Memory B cell (primary cell): ENCODE results near the gene KCNMB3.

Experiments used
- ATAC-seq: fragments of 150-1000 bp; cut with Tn5 transposase; 2 replicates; pipeline ENCODE4 v1.10.0; 2021; ENCODE audit warnings: low read depth, mild to moderate bottlenecking, moderate library complexity
- DNase-seq, 2 donors: peaks; one replicate each; pipeline ENCODE4 v3.0.0; 2022; ENCODE audit warnings: low spot score in 2 of 2
- H3K27ac Mint-ChIP-seq: one replicate; pipeline ENCODE4 v1.8.0; 2022; ENCODE audit warnings: mild to moderate bottlenecking, moderate library complexity, mixed read lengths
- H3K27me3 Mint-ChIP-seq: one replicate; pipeline ENCODE4 v1.8.0; 2022; ENCODE audit warnings: mixed read lengths
- H3K36me3 Mint-ChIP-seq: one replicate; pipeline ENCODE4 v1.8.0; 2022; ENCODE audit warnings: mild to moderate bottlenecking, mixed read lengths
- H3K4me1 Mint-ChIP-seq: one replicate; pipeline ENCODE4 v1.8.0; 2022; ENCODE audit warnings: mixed read lengths
- H3K4me3 Mint-ChIP-seq: one replicate; pipeline ENCODE4 v1.8.0; 2022; ENCODE audit warnings: mild to moderate bottlenecking, moderate library complexity, mixed read lengths
- H3K9me3 Mint-ChIP-seq: one replicate; pipeline ENCODE4 v1.8.0; 2022; ENCODE audit warnings: mixed read lengths

The KCNMB3 gene, protein sequence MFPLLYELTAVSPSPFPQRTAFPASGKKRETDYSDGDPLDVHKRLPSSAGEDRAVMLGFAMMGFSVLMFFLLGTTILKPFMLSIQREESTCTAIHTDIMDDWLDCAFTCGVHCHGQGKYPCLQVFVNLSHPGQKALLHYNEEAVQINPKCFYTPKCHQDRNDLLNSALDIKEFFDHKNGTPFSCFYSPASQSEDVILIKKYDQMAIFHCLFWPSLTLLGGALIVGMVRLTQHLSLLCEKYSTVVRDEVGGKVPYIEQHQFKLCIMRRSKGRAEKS

DNA sequence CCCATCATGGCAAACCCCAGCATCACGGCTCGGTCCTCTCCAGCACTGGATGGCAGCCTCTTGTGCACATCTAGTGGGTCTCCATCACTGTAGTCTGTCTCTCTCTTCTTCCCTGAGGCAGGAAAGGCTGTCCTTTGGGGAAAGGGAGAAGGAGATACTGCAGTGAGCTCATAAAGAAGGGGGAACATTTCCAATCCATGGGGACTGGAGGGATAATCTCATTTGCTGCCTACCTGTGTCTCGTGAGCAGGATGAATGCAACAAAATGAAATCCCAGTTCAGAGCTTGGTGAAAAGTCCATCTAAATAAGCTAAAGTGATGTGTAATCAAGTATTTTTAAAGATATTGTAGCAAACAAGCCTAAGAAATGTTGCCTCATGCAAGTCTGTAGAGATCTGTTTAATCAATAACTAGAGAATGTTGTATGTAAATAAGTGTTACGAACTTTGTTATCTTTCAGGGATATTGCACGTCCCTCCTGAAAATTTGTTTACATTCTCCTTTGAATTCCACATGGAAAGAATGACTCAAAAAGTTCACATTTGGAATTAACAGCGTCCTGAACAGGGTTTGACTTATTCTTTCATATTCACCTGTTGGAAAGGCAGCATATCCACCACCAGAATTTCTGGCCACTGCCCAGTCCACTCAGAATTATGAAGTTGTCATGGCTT lies at the start of gene KCNMB3:
Gene KCNMB3, minus strand, starts transcription at position 312 of the 674 bp plus-strand sequence. Its CDS starts 124 bp downstream, at position 188.
- H3K27ac Mint-ChIP-seq, result no peak within 1 kb of the TSS
- no peaks in the 10 kb centered on the region for H3K27me3 Mint-ChIP-seq
- H3K4me3 Mint-ChIP-seq, result no peak within 1 kb of the TSS
- H3K4me1 Mint-ChIP-seq, result peaks cover 2% of the 10 kb centered on the region
- H3K9me3 Mint-ChIP-seq, result peaks cover 2% of the 10 kb centered on the region
- H3K36me3 Mint-ChIP-seq, result peaks cover 19% of the 10 kb centered on the region
- ATAC-seq (no peak), DNase-seq (no peak)

DNA sequence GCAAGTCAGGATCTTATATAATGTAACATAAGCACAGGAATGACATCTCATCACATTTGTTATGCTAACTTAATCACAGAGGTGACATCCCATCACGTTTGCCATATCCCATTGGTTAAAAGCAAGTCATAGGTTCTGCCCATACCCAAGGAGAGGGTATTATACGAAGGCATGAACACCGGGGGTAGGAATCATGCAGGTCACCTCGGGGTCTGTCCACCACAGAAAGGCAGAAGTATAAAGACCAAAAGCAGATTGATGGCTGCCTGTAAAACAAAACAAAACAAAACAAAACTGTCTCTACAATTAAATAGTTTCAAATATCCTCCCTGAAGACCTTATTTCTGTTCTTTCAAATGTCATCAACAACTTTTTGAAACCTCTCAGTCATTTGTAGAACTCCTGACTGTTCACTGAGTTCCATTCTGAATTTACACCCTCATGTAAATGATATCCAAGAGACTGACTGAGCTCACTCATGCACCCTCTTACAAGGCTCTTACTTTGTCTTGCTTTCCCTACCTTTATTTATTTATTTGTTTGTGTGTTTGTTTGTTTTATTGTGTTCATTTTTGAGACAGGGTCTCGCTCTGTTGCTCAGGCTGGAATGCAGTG lies 49.2 kb upstream of the KCNMB3 start:
- Mint-ChIP-seq H3K27ac (no peak overlapping the region), H3K4me1 (peaks cover 2% of the 10 kb centered on the region), H3K36me3 (peaks cover 1% of the 10 kb centered on the region), H3K4me3 (no peak overlapping the region), H3K27me3 (no peaks in the 10 kb centered on the region), H3K9me3 (peaks cover 4% of the 10 kb centered on the region)
- no peak for ATAC-seq
- DNase-seq, result no peak

DNA sequence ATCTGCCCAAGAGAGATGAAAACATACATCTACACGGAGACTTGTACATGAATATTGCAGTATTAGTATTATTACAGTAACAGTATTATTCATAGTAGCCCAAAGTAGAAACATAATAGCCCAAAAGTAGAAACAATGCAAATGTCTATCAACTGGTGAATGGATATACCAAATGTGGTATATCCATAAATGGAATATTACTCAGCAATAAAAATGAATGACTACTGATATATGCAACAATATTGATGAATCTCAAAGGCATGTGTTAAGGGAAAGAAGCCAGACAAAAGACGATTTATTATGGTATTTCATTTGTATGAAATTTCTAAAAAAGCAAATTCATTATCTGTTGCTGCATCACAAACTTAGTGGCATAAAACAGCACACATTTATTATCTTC lies 48.4 kb upstream of the KCNMB3 start:
- Mint-ChIP-seq H3K27ac (no peak overlapping the region), H3K4me1 (no peaks in the 10 kb centered on the region), H3K36me3 (peaks cover 1% of the 10 kb centered on the region), H3K27me3 (no peaks in the 10 kb centered on the region), H3K4me3 (no peak overlapping the region), H3K9me3 (peaks cover 4% of the 10 kb centered on the region)
- ATAC-seq (no peak), DNase-seq (no peak)

DNA sequence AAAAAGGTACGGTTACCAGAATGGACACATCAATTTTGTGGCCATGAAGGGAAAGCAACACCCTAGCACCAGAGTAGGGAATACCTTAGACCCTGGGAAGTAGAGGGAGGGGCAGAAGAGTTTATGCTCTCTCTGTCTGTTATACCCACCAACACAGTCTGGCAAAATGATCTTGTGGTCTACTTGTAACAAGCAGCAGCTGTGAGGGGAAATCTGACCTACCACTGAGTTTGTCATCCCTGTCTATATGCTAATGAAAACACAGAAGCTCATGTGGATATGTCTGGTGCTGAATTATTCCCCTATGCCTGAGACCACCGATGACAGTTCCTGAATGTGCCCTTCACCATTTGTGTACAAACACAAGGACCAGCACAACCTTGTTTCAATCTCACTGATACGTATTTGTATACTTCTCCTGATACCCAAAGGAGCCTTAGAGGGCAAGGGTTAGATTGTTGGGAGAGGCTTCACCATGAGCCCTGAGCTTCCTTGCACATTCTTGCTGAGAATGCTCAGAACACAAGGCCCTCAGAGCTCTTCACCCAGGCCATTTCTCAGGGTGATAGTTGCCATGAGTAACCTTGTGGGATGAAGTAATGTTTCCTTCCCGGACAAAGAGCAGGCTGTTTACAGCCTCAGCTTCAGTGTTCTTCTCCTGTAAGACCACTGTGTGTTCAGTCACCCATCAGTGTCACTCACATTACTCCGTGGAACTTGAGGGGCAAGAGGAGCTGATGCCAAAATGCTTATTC lies 47.2 kb upstream of the KCNMB3 start:
- DNase-seq (no peak), ATAC-seq (no peak)
- no peaks in the 10 kb centered on the region for H3K4me1 Mint-ChIP-seq
- H3K36me3 Mint-ChIP-seq, result peaks cover 1% of the 10 kb centered on the region
- no peak overlapping the region for H3K4me3 Mint-ChIP-seq
- no peaks in the 10 kb centered on the region for H3K27me3 Mint-ChIP-seq
- H3K27ac Mint-ChIP-seq, result no peak overlapping the region
- peaks cover 4% of the 10 kb centered on the region for H3K9me3 Mint-ChIP-seq

DNA sequence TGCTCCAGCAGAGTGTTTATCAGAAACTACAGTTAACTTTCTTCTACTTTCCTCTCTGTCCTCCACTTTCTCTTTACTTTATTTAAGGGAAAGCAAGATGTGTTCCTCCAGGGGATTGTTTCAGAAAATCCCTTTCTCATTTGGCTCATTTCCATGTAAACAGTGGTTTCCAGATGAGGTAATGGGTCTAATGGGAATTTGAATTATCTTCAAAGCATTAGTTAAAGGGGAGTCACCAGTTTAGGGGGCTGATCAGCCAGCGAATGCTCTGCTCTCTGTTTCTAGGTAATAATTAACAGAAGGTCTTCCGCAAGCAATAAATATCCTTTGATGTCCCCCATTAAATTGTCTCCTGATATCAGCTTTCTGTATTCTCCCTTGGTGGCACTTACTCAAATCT lies 41.5 kb upstream of the KCNMB3 start:
- Mint-ChIP-seq H3K4me3 (no peak overlapping the region), H3K4me1 (no peaks in the 10 kb centered on the region), H3K27me3 (peaks cover 2% of the 10 kb centered on the region), H3K27ac (no peak overlapping the region), H3K9me3 (peaks cover 2% of the 10 kb centered on the region), H3K36me3 (peaks cover 1% of the 10 kb centered on the region)
- no peak for DNase-seq
- no peak for ATAC-seq

DNA sequence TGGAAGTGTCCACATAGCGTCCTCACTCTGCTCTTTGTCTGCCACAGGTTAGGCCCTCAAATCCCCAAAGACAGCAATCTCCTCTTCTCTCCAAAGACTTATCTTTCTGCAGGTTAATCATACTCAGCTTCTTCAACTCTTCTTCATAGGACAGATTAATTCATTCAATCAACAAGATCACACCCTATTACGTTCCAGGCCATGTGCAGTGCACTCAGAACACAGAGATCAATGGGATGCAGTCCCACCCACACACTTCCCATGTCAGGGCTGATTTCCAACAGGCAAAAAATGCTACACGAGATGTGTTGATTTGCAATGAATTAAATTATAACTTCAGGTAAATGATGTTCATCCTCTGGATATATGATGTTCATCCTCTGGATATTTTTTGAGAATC lies 38.4 kb upstream of the KCNMB3 start:
- H3K27me3 Mint-ChIP-seq, result peaks cover 4% of the 10 kb centered on the region
- no peaks in the 10 kb centered on the region for H3K9me3 Mint-ChIP-seq
- H3K36me3 Mint-ChIP-seq, result no peaks in the 10 kb centered on the region
- H3K4me3 Mint-ChIP-seq, result no peak overlapping the region
- ATAC-seq (no peak), DNase-seq (no peak)
- no peaks in the 10 kb centered on the region for H3K4me1 Mint-ChIP-seq
- no peak overlapping the region for H3K27ac Mint-ChIP-seq

DNA sequence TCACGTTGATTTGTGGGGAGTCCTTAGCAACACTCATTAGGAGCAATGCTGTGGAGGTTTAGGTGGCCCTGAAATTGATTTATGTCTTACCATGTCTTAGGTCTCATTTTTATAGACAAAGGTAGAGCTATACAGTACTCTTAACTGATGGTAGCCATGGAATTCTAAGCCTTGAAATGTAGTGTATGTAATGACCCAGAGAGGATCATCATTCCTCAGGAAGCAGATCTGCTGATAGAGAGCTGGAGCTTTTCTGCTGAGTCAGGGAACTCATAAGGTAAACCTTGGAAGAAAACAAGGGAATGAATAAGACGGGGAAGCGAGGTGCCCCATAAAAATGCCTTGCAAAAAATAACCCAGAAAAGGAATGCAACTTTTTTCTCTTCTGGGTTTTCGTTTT lies 37.9 kb upstream of the KCNMB3 start:
- Mint-ChIP-seq H3K4me1 (no peaks in the 10 kb centered on the region), H3K27me3 (peaks cover 4% of the 10 kb centered on the region), H3K36me3 (no peaks in the 10 kb centered on the region), H3K9me3 (no peaks in the 10 kb centered on the region), H3K4me3 (no peak overlapping the region), H3K27ac (no peak overlapping the region)
- DNase-seq (no peak), ATAC-seq (no peak)

DNA sequence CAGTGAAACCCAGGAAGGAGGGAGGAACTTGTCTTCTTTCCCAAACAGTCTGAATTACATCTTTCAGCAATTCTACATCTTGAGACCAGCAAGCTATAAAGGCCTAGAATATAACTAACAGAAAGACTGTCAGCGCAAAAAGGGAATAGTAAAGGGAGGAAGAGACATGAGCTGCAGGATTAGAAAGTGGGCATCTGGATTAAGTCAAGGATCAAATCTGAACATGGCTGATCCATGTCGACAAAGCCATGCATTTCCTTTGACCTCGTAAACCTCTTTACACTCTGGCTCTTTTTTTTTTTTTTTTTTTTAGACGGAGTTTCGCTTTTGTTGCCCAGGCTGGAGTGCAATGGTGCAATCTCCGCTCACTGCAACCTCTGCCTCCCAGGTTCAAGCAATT lies 35.4 kb upstream of the KCNMB3 start:
- DNase-seq (no peak), ATAC-seq (no peak)
- Mint-ChIP-seq H3K9me3 (no peaks in the 10 kb centered on the region), H3K27ac (no peak overlapping the region), H3K4me1 (no peaks in the 10 kb centered on the region), H3K36me3 (no peaks in the 10 kb centered on the region), H3K27me3 (peaks cover 9% of the 10 kb centered on the region), H3K4me3 (no peak overlapping the region)

DNA sequence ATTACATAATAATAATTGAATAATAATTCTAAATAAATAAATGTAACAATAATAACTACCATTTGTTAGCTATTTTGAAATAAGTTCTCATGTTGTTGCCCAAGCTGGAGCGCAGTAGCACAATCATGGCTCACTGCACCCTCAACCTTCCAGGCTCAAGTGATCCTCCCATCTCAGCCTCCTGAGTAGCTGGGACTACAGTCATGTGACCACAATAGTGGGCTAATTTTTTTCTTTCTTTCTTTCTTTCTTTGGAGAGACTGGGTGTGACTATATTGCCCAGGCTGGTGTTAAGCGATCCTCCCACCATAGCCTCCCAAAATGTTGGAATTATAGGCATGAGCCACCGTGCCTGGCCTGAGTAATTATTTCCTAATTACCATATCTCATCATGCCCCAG lies 30.9 kb upstream of the KCNMB3 start:
- no peaks in the 10 kb centered on the region for H3K36me3 Mint-ChIP-seq
- ATAC-seq (no peak), DNase-seq (no peak)
- no peak overlapping the region for H3K4me3 Mint-ChIP-seq
- no peaks in the 10 kb centered on the region for H3K9me3 Mint-ChIP-seq
- no peak overlapping the region for H3K27ac Mint-ChIP-seq
- no peaks in the 10 kb centered on the region for H3K4me1 Mint-ChIP-seq
- H3K27me3 Mint-ChIP-seq, result peaks cover 12% of the 10 kb centered on the region

DNA sequence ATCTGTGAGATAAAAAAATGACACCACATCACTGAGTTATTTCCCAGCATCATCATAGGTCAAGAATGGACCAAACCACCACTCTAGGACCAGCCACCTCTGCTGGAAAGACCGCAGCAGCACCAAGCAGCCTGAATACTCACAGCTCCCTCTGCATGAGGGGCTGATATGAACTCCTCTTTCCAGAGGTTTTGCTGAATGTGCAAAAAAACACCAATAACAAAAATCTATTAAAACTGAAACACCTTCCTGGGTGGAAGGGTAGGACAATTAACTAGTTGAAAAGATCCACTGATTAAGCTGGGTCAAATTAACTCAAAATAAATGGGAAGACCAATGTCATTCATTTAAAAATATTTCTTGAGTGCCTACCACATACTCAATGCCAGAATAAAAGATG lies 28.9 kb upstream of the KCNMB3 start:
- ATAC-seq (no peak), DNase-seq (no peak)
- peaks cover 13% of the 10 kb centered on the region for H3K27me3 Mint-ChIP-seq
- no peak overlapping the region for H3K4me3 Mint-ChIP-seq
- no peaks in the 10 kb centered on the region for H3K4me1 Mint-ChIP-seq
- no peak overlapping the region for H3K27ac Mint-ChIP-seq
- no peaks in the 10 kb centered on the region for H3K36me3 Mint-ChIP-seq
- no peaks in the 10 kb centered on the region for H3K9me3 Mint-ChIP-seq

DNA sequence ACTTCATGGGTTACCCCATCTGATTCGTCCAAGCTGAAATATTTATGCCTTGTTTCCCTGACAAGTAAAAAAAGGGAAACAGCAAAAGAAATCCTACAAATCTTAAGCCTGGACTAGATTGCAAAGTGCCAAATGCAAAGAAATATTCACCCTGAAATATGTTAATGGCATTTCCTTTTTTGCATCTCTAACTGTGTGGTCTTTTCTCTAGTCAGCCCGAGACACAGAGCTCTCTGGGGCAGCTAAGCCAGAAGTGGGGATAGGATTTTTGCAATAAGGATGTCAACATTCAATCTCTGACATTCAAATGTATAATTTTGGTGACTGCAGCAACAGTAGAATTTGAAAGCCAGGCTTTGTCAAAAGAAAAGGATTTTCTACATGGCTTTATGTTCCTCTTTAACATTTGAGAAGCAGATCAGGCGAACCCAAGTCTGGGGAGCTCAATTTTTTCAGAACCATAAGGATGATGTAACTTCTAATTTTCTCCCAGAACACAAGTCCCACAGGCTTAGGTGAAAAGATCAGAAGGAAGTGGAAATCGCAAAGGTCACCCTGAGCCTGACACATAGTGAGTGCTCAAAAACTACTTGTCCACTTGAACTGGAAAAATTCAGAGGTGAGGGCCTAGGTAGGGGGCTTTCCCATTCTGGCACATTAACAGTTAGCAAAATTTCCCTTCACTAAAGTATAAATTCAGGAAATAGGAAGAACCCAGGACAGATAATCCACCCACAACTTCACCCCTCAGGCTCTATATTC lies 28.2 kb upstream of the KCNMB3 start:
- no peaks in the 10 kb centered on the region for H3K9me3 Mint-ChIP-seq
- ATAC-seq (no peak), DNase-seq (no peak)
- no peaks in the 10 kb centered on the region for H3K4me1 Mint-ChIP-seq
- no peak overlapping the region for H3K4me3 Mint-ChIP-seq
- peaks cover 13% of the 10 kb centered on the region for H3K27me3 Mint-ChIP-seq
- no peaks in the 10 kb centered on the region for H3K36me3 Mint-ChIP-seq
- no peak overlapping the region for H3K27ac Mint-ChIP-seq

DNA sequence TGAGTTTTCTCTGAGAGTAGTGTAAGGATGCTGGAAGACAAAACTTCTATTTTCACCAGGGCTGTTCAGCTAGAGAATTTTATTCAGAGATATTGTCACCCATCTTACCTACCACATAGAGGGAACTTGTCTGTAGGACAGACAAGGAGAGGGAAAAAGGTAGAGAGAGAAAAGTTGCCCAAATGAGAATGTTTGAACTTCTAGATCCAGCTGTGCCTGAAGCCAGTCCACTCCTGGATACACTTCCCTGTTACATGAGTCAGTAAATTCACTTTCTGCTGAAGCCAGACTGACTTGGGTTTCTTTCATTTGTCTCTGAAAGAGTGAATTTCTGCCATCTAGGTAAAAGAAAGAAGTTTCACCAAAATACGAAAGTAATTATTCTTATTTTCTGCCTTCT lies 27.2 kb upstream of the KCNMB3 start:
- Mint-ChIP-seq H3K4me3 (no peak overlapping the region), H3K27me3 (peaks cover 13% of the 10 kb centered on the region), H3K27ac (no peak overlapping the region), H3K9me3 (no peaks in the 10 kb centered on the region), H3K4me1 (no peaks in the 10 kb centered on the region), H3K36me3 (no peaks in the 10 kb centered on the region)
- no peak for DNase-seq
- no peak for ATAC-seq

DNA sequence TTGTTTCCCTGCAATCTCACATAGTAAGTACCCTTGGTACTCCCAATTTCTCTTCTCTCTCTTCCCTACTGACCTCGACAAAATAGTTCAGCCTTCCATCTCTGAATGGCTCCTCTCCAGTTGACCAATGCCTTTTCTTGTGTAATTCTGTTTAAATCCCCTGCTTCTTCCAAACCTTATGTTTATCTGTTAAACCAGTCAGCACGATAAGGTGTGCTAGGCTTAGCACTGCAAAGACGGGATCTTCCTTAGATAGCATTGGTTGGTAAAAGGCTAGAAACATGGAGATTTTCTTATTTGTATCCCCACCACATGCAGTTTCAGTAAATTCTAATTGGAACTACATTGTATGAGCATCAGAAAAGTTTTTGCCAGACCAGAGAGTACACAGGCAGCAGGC lies 25.8 kb upstream of the KCNMB3 start:
- Mint-ChIP-seq H3K9me3 (no peaks in the 10 kb centered on the region), H3K4me3 (no peak overlapping the region), H3K27me3 (peaks cover 8% of the 10 kb centered on the region), H3K36me3 (no peaks in the 10 kb centered on the region), H3K4me1 (peaks cover 3% of the 10 kb centered on the region), H3K27ac (no peak overlapping the region)
- DNase-seq (no peak), ATAC-seq (no peak)

DNA sequence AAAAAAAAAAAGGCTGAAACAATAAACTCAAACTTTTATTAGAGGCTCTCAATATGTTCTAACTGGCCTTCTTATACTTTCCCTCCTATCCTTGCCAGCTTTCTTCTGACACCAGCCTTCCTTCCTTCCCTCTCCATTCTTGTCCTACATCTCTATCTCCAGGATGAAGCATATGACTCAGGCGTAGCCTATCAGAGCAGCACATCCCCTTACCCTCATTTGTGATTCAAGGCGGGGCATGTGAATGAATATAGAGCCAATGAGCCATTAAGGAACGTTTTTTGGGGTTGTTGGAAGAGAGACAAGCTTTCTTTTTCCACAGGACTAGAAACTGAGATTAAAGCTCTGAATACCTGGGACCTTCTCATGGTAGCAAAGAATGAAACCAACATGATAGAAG lies 25.1 kb upstream of the KCNMB3 start:
- H3K4me3 Mint-ChIP-seq, result no peak overlapping the region
- peaks cover 8% of the 10 kb centered on the region for H3K27me3 Mint-ChIP-seq
- H3K27ac Mint-ChIP-seq, result no peak overlapping the region
- DNase-seq (no peak), ATAC-seq (no peak)
- no peaks in the 10 kb centered on the region for H3K36me3 Mint-ChIP-seq
- peaks cover 3% of the 10 kb centered on the region for H3K4me1 Mint-ChIP-seq
- H3K9me3 Mint-ChIP-seq, result no peaks in the 10 kb centered on the region
